PC-9 (cell line): ENCODE data around the gene CLEC7A. TPM values are rescaled to one million over a fixed set of nuclear protein-coding genes. Genes with fewer than 3 reads are reported as not detected.
A peak's percentile ranks its signal among the peaks of the same experiment; 100 is the strongest.

Experiments used
- BruUV-seq: library from RNA; stranded (reverse); fragments of 400-500 nt; replicated peaks from 2 replicates; lab custom pipeline; 2021; lab: Mats Ljungman, UMichigan
- CTCF ChIA-PET: fragments of 300-600 bp; sonication (Branson Sonifier 250); formaldehyde crosslinking; loops from one replicate; lab custom pipeline; 2022; ENCODE audit warnings: antibody characterized with exemption; lab: Charles Lee
- POLR2A ChIA-PET: fragments of 300-600 bp; sonication (Branson Sonifier 250); formaldehyde crosslinking; loops from one replicate; lab custom pipeline; 2022; ENCODE audit warnings: antibody characterized with exemption; ENCODE audit not compliant: unreplicated experiment; lab: Charles Lee
- DNase-seq, 2 experiments: peaks; one replicate each; pipeline versions ENCODE4 v3.0.0 to v3.0.0-alpha.2; 2015 to 2022; ENCODE audit warnings: mixed read lengths in 1 of 2
- H2AFZ ChIP-seq: fragments of 200-600 bp; sonication (generic); 2 replicates; pipeline ENCODE4 v1.8.1; 2017; ENCODE audit warnings: antibody characterized with exemption
- H3F3A ChIP-seq: fragments of 200-600 bp; sonication (generic); 2 replicates; pipeline ENCODE4 v1.8.1; 2017; ENCODE audit warnings: antibody characterized with exemption, mild to moderate bottlenecking, low read depth; ENCODE audit not compliant: insufficient read depth
- H3K27ac ChIP-seq: fragments of 200-600 bp; sonication (generic); 2 replicates; pipeline ENCODE4 v1.6.1; 2016; ENCODE audit warnings: mixed run types
- H3K27me3 ChIP-seq: fragments of 200-600 bp; sonication (generic); 2 replicates; pipeline ENCODE4 v1.6.1; 2016; ENCODE audit warnings: low read depth, mixed run types; ENCODE audit not compliant: insufficient read depth
- H3K36me3 ChIP-seq: fragments of 200-600 bp; sonication (generic); 2 replicates; pipeline ENCODE4 v1.6.1; 2016; ENCODE audit warnings: low read depth, mixed run types
- H3K4me1 ChIP-seq: fragments of 200-600 bp; sonication (generic); replicated peaks from 2 replicates; pipeline ENCODE4 v1.6.1; 2016; ENCODE audit warnings: mixed run types; ENCODE audit not compliant: insufficient read depth
- H3K4me2 ChIP-seq: fragments of 200-600 bp; sonication (generic); 2 replicates; pipeline ENCODE4 v1.6.1; 2017; ENCODE audit warnings: mixed run types
- H3K4me3 ChIP-seq: fragments of 200-600 bp; sonication (generic); 2 replicates; pipeline ENCODE4 v1.6.1; 2016; ENCODE audit warnings: mixed run types
- H3K79me2 ChIP-seq: fragments of 200-600 bp; sonication (generic); 2 replicates; pipeline ENCODE4 v1.6.1; 2017; ENCODE audit warnings: low read depth, mixed run types
- H3K9me2 ChIP-seq: fragments of 200-600 bp; sonication (generic); 2 replicates; pipeline ENCODE4 v1.8.1; 2017; ENCODE audit warnings: mild to moderate bottlenecking; ENCODE audit not compliant: insufficient read depth
- H3K9me3 ChIP-seq: fragments of 200-600 bp; sonication (generic); 2 replicates; pipeline ENCODE4 v1.8.1; 2016; ENCODE audit warnings: low read depth; ENCODE audit not compliant: insufficient read depth
- H4K20me1 ChIP-seq: fragments of 200-600 bp; sonication (generic); 2 replicates; pipeline ENCODE4 v1.8.1; 2017; ENCODE audit not compliant: insufficient read depth
- EZH2 ChIP-seq: fragments of 200-600 bp; sonication (generic); IDR thresholded peaks from 2 replicates; pipeline ENCODE4 v1.8.0; 2017; ENCODE audit warnings: antibody characterized with exemption, low read depth
- intact Hi-C: fragments of 100-400 bp; cut with micrococcal nuclease; formaldehyde crosslinking; loops from one replicate; pipeline ENCODE4 v1.10.0; 2022; ENCODE audit not compliant: unreplicated experiment
- total RNA-seq: library from RNA; stranded (reverse); gene quantifications from 2 replicates; pipeline ENCODE4 v1.2.3, GENCODE V29; 2021
- TF ChIP-seq, protein P1 (sequence below): fragments of 200-600 bp; sonication (generic); conservative IDR thresholded peaks from 2 replicates; pipeline ENCODE4 v1.6.1; 2017; ENCODE audit warnings: mixed run types, antibody characterized with exemption, mild to moderate bottlenecking, moderate library complexity

CLEC7A gene
- total RNA-seq, 1 experiment from 2014 or later: 5.1 TPM

DNA sequence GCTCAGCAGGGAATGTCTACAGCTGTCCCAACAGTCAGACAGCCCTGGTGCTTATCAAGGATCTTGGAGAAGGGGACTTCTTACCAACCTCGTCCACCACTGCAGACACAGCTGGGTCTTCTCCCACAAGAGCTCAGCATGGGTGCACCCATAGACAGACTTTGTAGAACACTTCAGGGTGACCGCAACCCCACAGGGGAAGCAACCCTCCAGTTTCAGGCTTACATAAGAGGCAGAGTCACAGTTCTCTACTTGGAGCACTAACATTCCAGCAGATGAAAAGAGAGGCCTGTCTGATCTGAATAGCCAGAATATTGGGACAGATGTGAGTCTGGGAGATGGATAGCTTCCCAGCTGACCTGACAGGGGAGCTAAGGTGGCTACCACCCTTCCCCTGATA, 27.7 kb downstream of the CLEC7A start:
- no peaks in the 10 kb centered on the region for H3K9me3 ChIP-seq
- H3K36me3 ChIP-seq: no peaks in the 10 kb centered on the region
- ChIA-PET CTCF (no interaction called here), POLR2A (no interaction called here)
- H3K4me2 ChIP-seq: no peak overlapping the region
- no peak overlapping the region for H3K4me3 ChIP-seq
- H3K4me1 ChIP-seq: no peaks in the 10 kb centered on the region
- H3K27ac ChIP-seq: no peak overlapping the region
- DNase-seq: no peak
- H3K79me2 ChIP-seq: no peaks in the 10 kb centered on the region
- H2AFZ ChIP-seq: no peak overlapping the region
- TF ChIP-seq EZH2: no peak
- TF ChIP-seq, protein P1, sequence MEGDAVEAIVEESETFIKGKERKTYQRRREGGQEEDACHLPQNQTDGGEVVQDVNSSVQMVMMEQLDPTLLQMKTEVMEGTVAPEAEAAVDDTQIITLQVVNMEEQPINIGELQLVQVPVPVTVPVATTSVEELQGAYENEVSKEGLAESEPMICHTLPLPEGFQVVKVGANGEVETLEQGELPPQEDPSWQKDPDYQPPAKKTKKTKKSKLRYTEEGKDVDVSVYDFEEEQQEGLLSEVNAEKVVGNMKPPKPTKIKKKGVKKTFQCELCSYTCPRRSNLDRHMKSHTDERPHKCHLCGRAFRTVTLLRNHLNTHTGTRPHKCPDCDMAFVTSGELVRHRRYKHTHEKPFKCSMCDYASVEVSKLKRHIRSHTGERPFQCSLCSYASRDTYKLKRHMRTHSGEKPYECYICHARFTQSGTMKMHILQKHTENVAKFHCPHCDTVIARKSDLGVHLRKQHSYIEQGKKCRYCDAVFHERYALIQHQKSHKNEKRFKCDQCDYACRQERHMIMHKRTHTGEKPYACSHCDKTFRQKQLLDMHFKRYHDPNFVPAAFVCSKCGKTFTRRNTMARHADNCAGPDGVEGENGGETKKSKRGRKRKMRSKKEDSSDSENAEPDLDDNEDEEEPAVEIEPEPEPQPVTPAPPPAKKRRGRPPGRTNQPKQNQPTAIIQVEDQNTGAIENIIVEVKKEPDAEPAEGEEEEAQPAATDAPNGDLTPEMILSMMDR: no peak
- 0 out of 2 replicates have a peak, but pooled peaks cover 3% of the 10 kb centered on the region for H3K9me2 ChIP-seq
- intact Hi-C loops: no loop called here
- no peaks in the 10 kb centered on the region for H3K27me3 ChIP-seq
- H4K20me1 ChIP-seq: no peaks in the 10 kb centered on the region
- no TSS peak for BruUV-seq
- H3F3A ChIP-seq: no peaks in the 10 kb centered on the region

DNA sequence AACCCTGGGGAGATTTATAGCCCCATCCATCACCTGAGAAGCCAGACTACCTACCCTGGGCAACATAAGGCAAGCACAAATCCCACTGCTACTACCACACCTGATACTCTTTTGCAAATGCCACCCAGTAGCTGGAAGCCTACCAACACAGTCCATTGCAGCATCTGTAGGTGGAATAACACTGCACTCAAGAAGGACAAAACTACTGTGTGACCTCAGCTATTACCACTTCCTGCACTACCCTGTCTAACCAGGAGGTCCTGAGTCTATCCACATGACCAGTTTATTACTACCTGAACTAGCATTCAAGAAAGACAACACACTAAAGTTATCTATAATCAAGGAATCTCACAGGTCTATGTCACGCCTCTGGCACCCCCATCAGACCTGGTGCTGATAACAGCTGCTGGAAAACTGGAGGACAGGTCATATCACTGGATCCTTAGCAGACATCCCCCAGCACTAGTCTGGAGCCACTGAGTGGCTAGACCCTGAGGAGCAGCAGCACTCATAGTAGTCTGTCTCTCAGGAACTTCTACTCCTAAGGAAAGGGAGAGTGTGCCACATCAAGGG, 28.3 kb downstream of the CLEC7A start:
- no peaks in the 10 kb centered on the region for H3K79me2 ChIP-seq
- H3K27ac ChIP-seq: no peak overlapping the region
- no peak for DNase-seq
- ChIA-PET POLR2A (no interaction called here), CTCF (no interaction called here)
- H2AFZ ChIP-seq: no peak overlapping the region
- 0 out of 2 replicates have a peak, but pooled peaks cover 3% of the 10 kb centered on the region for H3K9me2 ChIP-seq
- no peaks in the 10 kb centered on the region for H3K4me1 ChIP-seq
- no peaks in the 10 kb centered on the region for H3F3A ChIP-seq
- H4K20me1 ChIP-seq: no peaks in the 10 kb centered on the region
- H3K9me3 ChIP-seq: no peaks in the 10 kb centered on the region
- no peak overlapping the region for H3K4me3 ChIP-seq
- TF ChIP-seq, protein P1: no peak
- TF ChIP-seq EZH2: no peak
- no peaks in the 10 kb centered on the region for H3K27me3 ChIP-seq
- H3K36me3 ChIP-seq: no peaks in the 10 kb centered on the region
- no peak overlapping the region for H3K4me2 ChIP-seq
- intact Hi-C loops: no loop called here
- BruUV-seq: no TSS peak

DNA sequence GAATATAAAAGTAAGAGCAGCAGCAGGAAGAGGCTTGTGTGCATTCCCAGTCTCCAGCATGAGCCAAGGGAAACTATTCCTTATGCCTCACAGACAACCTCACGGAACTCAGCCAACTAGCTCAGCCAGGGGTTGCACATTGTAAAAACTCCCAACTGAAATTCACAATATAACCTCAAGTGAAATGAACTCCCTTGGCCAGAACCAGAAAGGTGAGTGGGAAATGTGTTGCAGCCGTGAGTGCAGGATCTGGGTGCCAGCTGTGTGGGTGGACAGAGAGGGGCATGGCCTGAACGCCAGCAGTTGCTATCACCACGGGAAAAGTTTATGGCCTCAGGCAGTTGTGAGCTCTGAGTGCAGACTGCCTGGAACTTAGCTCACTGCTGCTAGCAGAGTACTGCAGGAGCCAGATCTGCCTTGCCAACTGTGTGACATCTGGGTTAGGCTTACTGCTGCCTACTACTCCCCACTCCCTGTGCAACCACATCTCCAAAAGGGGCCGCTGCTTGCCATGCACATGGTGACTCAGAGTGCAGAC, 28.9 kb downstream of the CLEC7A start:
- H4K20me1 ChIP-seq: no peaks in the 10 kb centered on the region
- POLR2A ChIA-PET: no interaction called here
- no peaks in the 10 kb centered on the region for H3F3A ChIP-seq
- no peaks in the 10 kb centered on the region for H3K9me3 ChIP-seq
- H3K4me2 ChIP-seq: no peak overlapping the region
- H3K27ac ChIP-seq: no peak overlapping the region
- BruUV-seq: no TSS peak
- no peak for TF ChIP-seq EZH2
- TF ChIP-seq, protein P1: no peak
- H3K4me3 ChIP-seq: no peak overlapping the region
- no peak overlapping the region for H2AFZ ChIP-seq
- CTCF ChIA-PET: interaction anchor here (0.6 kb wide), 1 partner anchor 89 kb away, joined by 14 read pairs; no protein-coding TSS in a partner anchor
- no peaks in the 10 kb centered on the region for H3K27me3 ChIP-seq
- peak in 1 of 2 experiments; percentile 42 for DNase-seq
- H3K9me2 ChIP-seq: 0 out of 2 replicates have a peak, but pooled peaks cover 3% of the 10 kb centered on the region
- no peaks in the 10 kb centered on the region for H3K4me1 ChIP-seq
- no peaks in the 10 kb centered on the region for H3K36me3 ChIP-seq
- intact Hi-C loops: no loop called here
- H3K79me2 ChIP-seq: no peaks in the 10 kb centered on the region
